GM18861 (cell line): ENCODE data around the gene PTPA.

Experiments used
- ATAC-seq: cut with Tn5 transposase; IDR thresholded peaks from one replicate; pipeline ENCODE4 v1.9.1; 2021; ENCODE audit not compliant: unreplicated experiment

PTPA gene

DNA sequence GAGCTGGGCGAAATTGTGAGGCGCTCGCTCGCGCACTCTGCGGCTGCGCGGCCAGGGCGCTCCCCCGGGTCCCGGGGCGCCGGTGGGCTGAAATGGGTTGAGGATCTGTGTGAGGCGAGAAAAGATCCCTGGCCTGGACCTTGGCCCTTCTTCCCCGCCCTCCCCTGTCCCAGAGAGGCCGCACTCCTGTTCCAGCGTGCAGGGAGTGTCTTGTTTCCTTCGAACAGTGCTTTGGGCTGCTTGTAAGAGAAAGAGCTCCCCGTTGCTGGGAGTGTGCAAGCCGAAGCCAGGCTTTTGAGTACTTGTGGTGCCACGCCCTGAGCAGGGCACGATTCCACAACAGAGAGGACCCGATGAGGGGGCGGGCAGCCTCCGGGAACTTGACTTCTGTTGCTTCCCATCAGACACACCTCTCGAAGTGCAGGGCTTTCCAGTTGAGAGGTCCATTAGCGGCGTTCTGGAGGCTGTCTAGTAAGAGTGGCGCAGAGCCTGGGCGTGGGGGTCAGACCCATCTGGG, 29.8 kb upstream of the PTPA start:
- ATAC-seq = no peak

GRCh38 chr9:129084087-129084486, 27.1 kb upstream of the PTPA start:
- no peak for ATAC-seq

- ATAC-seq = no peak
Observed at GRCh38 chr9:129089246-129089645, 22.0 kb upstream of the PTPA start.

GRCh38 chr9:129093602-129094386, 17.4 kb upstream of the PTPA start:
- no peak for ATAC-seq

DNA sequence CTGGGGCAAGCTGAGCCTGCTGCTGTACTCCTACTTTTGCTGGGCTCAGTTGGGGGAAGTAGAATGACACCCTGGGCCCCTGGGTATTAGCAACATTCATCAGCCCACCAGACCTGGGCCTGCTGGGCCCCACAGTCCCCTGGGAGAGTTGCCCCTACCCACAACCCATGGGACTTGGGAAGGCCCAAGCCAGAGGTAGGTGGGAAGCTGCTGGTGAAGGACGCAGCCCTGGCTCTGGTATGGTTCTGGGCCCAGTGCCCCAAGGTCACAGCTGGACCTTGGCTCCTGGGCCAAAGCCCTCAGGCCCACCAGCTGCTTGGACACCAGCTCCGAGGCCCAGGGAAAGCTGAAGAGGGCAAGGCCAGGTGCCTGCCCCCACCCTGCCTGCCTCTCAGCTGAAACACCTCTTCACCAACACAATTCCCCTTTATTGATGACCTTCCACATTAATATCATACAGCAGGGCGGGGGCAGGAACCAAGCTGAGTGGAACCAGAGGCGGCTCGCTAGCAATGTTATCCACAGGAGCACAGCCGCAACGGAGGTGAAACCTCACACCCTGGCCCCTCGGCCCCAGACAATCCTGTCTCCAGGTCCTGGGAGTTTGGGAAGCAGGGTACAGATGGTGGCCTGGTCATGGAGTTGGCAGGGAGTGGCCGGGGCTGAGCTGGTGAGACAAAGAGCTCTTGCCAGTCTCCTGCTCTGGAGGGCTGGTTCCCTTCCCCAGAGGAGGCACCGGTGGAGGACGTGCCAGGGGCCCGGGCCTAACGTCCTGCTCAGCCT, 16.6 kb upstream of the PTPA start:
- ATAC-seq = no peak

- ATAC-seq = no peak
Observed at GRCh38 chr9:129095170-129095667, 16.0 kb upstream of the PTPA start.

GRCh38 chr9:129095908-129096307, 15.3 kb upstream of the PTPA start:
- ATAC-seq = no peak

DNA sequence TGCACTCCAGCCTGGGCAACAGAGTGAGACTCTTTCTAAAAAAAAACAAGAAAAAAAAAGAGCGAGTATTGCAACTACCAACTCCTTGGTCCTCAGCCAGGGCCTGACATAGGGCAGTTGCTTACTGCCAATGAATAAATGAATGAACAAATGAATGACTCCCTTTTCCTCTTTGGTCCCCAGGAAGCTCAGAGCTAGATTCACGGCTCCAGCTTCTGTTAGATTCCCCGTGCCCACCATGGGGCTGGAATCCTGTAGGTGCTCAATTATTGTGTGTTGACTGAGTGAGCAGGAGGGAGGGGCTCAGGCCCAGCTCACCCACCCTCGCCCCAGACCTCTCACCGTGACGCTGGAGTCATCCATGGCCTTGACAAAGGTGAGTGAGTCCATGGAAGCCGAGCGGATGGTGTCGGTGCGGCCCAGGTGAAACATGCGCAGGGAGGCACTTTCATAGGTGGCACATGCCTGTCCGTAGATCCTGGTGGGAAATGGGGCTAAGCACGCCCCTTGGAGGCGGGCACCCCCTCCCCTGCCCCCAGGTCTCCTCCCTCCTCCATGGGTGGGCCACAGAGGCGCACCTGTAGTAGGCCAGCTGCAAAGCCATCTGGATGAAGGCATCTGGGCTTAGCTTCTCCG, 13.4 kb upstream of the PTPA start:
- no peak for ATAC-seq

DNA sequence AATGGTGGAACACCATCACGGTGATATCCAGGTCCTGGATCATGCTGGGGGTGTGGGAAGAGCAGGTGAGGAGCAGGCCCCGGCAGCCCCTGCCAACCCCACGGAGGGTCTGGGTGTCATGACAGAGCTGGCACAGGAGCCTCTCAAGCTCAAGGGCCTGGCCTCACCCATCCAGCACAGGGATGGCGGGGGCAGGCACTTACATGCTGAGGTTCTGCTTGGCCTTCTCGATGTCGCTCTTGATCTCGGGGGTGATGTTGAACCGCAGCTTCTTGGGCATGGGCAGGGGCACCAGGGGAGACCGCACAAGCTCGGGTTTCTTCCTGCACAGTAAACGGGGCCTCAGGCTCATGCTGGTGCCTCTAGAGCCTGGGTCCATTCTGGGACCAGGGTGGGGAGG, 12.9 kb upstream of the PTPA start:
- no peak for ATAC-seq

DNA sequence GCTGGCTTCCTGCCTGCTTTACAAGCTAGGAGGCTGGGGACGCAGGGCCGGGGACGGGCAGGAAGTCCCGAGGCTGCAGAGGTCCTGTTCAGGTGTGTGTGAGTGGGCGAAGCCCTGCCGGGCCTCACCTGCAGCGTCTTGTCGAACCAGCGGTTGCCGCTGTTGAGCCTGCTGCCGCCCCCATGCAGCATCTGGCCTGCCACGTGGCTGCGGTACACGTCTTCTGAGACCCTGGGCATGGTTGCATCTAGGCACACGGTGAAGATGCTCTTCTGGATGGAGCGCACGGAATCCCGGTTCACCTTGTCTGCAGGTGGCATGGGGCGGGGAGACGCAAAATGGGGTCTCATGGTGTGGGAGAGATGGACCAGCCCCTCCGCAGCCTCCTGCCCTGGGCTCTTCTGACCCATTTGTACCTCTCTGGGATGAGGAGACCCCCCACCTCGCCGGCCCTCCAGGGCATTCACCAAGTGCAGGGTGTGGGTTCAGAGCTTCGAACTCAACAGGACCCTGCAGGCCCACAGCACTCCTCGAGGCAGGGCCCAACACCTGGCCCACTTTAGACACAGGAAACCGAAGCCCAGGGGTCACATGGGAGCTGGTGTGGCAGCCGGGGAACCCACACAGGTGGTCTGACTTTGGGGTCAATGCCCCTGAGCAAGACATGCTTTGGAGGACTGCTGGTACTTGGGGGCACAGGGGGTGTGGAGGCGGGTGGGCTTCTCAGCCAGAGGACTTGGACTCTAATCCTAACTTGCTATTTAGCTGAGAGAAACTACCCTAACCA, 10.6 kb upstream of the PTPA start:
- no peak for ATAC-seq

GRCh38 chr9:129101279-129101678, 9.9 kb upstream of the PTPA start:
- ATAC-seq = no peak

DNA sequence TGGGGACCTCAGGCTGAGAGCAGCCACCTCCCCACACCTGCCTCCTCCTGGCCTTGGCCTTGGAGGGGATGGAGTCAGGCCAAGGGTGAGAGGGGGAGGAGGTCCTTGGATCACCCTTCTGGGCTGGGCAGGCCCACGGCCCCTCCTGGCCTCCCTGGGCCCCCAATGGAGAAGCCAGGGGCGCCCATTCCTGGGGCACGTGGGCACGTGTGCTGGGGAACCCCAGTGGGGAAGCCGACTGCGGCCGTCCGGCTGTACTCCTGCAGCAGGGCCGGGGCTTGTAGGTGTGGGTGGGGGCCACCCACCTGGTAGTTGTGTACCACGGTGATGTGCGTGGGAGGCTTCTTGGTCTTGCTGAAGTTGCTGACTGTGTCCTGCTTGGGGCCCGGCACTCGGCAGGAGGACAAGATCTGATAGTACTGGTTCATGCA, 9.1 kb upstream of the PTPA start:
- ATAC-seq = no peak

GRCh38 chr9:129102791-129103594, 8.2 kb upstream of the PTPA start:
- ATAC-seq = no peak

GRCh38 chr9:129103595-129103965, 7.6 kb upstream of the PTPA start:
- no peak for ATAC-seq

DNA sequence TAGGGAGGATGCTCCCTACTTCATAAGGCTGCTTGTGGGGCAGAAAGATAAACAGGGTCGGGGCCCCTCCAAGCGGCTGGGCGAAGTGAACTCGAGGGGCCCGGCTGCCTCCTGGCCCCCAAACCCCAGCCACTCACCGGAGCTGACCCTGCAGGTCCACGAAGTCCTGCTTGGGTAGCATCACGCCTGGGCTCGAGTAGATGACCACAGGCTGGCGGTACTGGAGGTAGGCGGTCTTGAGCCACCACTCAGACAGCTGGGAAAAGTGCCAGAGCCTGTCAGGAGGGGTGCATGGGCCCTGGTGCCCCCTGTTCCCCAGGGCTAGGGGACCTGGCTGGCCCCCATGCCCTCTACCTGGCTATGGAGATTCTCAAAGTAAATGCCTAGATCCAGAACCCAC, 7.2 kb upstream of the PTPA start:
- ATAC-seq = no peak

DNA sequence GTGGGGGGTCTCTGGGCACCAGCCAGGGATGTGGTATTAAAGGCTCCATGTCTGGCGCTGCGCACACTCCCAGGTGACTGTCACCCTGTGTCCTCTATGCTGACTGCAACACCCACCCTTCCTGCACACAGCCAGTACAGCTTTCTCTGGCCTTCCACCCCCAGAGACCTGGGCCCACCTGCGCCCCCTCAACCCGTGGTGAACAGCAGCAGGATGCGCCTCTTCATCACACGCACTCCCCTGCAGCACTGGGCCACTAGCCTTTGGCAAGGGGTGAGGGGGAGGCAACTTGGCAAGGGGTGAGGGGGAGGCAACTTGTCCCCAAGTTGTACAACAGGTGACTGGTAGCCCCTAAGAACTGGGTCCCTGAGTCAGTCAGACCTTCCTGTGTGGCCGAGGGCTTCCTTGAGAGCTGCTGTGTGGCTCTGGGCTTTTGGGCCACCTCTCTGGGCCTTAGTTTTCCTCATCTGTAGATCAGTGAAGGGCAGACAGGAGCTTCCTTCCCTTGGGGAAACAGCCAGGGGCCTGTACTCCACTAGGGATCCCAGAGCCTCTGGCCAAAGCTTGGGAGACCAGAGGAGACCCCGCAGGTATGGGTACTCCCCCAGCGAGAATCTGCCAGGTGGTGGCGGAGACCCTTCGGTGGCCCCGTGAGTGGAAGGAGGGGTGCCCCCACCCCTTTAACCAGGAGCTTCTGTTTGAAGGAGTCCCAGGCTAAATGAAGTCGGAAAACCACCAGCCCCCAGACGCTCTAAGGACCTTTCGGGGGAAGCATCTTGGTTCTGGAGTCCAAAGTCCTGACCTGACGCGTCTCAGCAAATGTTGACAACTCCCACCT, 5.1 kb upstream of the PTPA start:
- no peak for ATAC-seq

- no peak for ATAC-seq
Observed at GRCh38 chr9:129107651-129108050, 3.6 kb upstream of the PTPA start.

GRCh38 chr9:129108083-129108804, 3.0 kb upstream of the PTPA start:
- no peak for ATAC-seq
